NK-92 (cell line): ENCODE data around the gene MACC1.
"Not testable (repeated sequence)": the region's sequence is repeated elsewhere in the genome, so short reads cannot be mapped to it uniquely, and the experiment has no call there.

Experiments
- DNase-seq: peaks from one replicate; lab custom pipeline; 2025; ENCODE audit not compliant: unreplicated experiment; lab: John Stamatoyannopoulos, UW

MACC1 gene

DNA sequence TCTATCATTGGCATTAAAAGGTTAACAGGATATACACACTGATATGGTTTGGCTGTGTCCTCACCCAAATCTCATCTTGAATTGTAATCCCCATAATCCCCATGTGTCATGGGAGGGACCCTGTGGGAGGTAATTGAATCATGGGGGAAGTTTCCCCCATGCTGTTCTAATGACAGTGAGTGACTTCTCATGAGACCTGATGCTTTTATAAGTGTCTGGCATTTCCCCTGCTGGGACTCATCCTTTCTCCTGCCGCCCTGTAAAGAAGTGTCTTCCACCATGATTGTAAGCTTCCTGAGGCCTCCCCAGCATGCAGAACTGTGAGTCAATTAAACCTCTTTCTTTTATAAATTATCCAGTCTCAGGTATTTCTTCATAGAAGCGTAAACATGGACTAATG is 9.4 kb downstream of the MACC1 start:
- not testable (repeated sequence) for DNase-seq

DNA sequence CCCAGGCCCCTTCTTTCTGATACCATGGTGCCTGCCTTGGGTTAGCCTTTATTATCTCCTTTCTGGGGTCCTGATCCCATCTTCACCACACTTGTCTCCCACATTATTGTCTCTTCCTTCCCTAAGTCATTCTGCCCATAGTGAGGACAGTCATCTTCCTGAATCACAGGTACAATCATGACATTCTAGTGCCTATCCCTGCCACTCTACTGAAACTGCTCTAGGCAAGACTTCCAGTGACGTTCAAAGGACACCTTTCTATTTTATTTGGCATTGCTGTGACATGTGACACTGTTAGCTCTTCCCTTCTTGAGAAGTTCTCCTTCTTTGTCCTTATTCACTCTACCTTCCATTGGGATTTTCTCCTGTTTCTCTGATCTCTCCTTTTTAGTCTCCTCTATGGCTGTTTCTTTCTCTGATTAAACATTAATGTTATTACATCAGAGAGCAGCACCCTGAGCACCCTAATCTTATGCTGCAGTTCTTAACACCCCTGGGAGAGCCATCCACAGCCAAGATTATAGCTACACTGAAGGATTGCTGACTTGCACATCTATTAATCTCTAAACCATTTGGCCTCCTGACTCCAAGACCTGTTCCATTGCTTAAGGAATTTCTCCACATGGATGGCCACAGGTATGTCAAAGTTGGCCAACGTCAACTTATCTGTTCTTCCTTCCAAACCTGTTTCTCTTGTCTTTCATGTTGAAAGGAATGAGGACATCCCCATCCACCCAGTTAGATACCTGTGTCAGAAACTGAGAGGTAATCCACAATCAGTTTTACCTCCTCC is 10.9 kb downstream of the MACC1 start:
- no peak for DNase-seq

GRCh38 chr7:20203316-20203715 is 13.9 kb downstream of the MACC1 start:
- no peak for DNase-seq

DNA sequence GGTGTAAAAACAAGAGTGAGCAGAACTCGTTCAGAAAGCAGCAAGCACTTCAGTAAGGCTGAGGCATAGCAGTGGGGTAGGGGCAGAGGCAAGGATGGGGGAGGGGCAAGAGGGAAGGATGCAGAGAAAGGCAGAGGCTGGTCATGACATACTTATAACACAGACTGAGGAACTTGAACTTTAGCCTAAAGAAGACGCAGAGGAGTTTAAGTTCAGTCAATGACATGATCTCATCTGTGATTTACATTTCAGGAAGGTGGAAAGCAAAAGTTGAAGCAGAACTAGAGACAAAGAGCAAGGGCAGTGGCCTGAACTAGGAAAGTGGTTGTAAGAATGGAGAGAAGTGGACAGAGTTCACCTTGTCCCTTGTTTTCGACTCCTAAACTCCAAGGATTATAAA is 15.8 kb downstream of the MACC1 start:
- no peak for DNase-seq

DNA sequence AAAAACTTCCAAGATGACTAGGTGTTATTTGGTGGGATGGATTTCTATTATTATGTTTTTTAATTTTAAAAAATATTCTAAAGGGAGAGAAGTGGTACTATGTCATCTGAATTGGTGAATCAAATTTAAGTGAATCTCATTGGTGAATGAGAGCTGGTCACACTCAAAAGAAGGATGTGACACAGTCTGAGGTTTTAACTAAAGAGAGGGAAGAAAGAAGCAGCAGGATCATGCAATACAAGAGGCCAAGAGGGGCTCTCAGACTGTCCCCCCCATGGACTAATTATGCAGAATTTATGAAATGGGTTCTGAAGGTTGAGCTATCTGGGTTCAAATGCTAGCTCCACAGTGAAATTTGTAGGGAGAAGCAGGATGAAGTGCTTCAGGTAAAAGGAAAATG is 16.2 kb downstream of the MACC1 start:
- no peak for DNase-seq

DNA sequence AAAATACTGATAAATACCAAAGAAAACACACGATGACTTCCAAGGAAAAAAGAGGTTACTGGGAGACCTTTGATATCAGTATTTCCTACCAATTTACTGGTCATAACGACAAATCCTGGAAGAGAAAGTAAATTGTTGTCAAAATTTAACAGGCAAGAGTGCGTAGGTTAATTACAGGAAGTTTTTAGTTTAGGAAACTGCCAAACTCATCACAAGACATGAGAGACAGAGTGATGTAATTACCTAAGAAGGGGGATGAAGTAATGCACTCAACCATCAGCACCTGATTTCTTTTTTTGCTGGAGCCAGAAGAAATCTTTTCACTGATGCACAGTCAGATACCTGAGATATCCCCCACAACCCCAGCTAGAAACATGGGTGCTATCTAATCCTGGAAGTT is 16.8 kb downstream of the MACC1 start:
- DNase-seq = no peak

DNA sequence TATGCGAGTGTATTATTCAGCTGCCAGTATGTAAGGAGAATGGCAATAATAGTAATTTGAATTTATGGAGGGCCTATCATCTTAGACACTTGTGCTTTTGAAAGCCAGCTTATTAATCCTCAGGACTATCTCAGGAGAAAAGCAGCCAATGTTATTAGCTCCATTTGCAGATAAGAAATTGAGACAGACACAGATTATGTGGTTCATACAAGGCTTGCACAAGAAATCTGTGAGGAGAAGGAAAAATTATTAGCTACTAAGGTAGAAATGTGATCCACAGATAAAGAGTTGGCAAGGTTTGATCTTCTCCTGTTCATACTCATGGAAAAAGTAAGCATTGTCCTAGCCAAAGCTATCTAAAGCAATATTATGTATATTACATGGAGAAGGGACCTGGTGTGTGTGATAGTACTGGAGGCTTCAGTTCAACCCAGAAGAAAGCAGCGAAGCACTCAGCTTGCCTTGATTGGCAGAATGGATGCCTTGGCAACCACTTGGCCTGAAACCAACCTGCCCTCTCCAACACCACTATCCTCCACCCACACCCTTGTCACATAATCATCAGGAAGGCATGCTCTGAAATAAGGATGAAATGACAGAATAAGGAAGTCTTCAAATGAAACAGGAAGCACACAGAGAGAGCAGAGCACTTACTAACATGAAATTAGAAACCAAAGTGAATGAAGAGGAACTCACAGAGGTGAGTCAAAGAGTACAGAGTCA is 18.0 kb downstream of the MACC1 start:
- DNase-seq = no peak

GRCh38 chr7:20198260-20198659 is 18.9 kb downstream of the MACC1 start:
- DNase-seq = no peak

- no peak for DNase-seq
Observed at GRCh38 chr7:20197837-20198236, 19.3 kb downstream of the MACC1 start.

GRCh38 chr7:20197125-20197748 is 19.9 kb downstream of the MACC1 start:
- DNase-seq = no peak

DNA sequence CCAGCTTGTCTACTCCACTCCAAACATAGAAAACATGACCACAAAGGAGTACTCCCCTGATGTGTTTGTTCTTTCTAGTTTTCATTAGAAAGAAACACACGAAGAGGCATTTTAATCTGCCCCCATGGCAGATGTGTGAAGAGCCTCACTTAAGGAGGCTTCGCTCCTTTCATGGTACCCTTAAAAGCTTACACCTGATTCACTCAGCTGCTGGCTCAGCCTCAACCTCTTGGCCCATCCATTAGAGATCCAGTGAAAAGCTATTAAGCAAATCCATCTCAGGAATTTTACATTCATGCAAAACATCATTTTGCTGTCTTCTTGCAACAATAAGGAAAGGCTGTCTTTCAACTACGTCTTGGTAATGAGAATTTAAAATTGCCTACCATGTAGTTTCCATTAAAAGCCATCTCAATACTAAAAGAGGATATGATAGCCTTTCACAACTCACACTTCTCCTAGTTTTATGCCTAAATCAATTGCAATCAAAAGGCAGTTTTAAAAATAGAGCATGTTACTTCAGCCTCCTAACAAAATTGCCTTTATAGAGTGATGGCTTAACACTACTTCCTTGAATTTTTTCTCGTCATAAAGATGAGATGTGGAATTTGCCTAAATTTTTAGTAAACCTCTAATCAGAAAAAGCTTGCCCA is 22.7 kb downstream of the MACC1 start:
- DNase-seq = no peak

- DNase-seq = no peak
Observed at GRCh38 chr7:20193873-20194272, 23.3 kb downstream of the MACC1 start.

- DNase-seq = no peak
Observed at GRCh38 chr7:20193242-20193777, 23.9 kb downstream of the MACC1 start.

DNA sequence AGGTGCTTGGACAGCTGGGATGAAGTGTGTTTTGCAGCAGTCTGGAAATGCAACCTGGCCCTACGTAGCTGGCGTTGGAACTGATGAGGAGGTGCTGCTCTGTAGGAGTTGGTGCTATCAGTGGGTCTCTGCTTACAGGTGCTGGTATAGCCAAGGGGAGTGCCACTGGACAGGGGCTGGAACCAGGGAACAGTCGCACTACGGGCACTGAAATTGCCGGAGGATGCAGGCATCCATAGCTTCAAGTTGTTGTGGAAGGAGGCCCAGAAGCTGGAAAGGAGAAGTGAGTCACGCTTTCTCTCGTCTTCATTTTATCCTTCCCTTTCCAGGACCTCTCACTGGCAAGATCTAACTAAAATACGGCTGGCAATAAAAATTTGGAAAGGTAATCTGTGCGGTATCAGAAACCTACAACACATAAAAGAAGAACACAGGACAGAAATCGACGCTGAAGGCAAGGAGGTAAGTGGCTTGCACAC is 25.8 kb downstream of the MACC1 start:
- no peak for DNase-seq

- DNase-seq = no peak
Observed at GRCh38 chr7:20190560-20191390, 26.4 kb downstream of the MACC1 start.

GRCh38 chr7:20189852-20190251 is 27.3 kb downstream of the MACC1 start:
- no peak for DNase-seq

DNA sequence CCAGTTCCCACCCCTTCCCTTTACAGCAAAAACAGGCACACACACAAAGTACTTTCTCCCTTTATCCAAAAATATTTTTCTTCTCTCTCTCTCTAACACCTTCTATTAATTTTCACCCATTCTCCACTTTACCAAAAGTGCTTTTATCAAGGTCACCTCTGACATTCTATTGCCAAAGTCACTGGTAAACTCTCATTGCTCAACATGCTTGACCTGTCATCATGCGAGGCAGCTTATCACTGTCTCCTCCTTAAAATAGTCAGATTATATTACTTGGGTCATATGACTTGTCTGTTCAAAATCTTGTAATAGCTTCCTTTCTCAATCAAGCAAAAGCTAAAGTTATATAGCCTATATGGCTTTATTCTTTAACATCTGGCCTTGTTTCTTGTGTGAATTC is 28.6 kb downstream of the MACC1 start:
- DNase-seq = no peak

GRCh38 chr7:20187850-20188249 is 29.3 kb downstream of the MACC1 start:
- not testable (repeated sequence) for DNase-seq

GRCh38 chr7:20185988-20186387 is 31.2 kb downstream of the MACC1 start:
- DNase-seq = no peak

GRCh38 chr7:20183086-20183485 is 34.1 kb downstream of the MACC1 start:
- no peak for DNase-seq
